Suprapubic skin (tissue), 3 donors: ENCODE data around the gene GRIN3B.

Source experiments
- POLR2A ChIP-seq, 2 donors: fragments of 450-650 bp; IDR thresholded peaks; one replicate each; pipeline ENCODE4 v1.6.1; 2017; ENCODE audit warnings: antibody characterized with exemption in 2 of 2, mild to moderate bottlenecking in 2 of 2, moderate library complexity in 2 of 2
- TF ChIP-seq, protein P1 (sequence below), 2 donors: fragments of 200-600 bp in 1 of 2; fragments of 450-650 bp in 1 of 2; sonication (generic) in 1 of 2; IDR thresholded peaks; one replicate each; pipeline ENCODE4 v1.5.1; 2016 to 2019; ENCODE audit warnings: antibody characterized with exemption in 2 of 2, mild to moderate bottlenecking in 1 of 2, moderate library complexity in 1 of 2

- TF ChIP-seq POLR2A (IDR thresholded peaks at IDR 0.05), result no peak
- TF ChIP-seq, protein P1, sequence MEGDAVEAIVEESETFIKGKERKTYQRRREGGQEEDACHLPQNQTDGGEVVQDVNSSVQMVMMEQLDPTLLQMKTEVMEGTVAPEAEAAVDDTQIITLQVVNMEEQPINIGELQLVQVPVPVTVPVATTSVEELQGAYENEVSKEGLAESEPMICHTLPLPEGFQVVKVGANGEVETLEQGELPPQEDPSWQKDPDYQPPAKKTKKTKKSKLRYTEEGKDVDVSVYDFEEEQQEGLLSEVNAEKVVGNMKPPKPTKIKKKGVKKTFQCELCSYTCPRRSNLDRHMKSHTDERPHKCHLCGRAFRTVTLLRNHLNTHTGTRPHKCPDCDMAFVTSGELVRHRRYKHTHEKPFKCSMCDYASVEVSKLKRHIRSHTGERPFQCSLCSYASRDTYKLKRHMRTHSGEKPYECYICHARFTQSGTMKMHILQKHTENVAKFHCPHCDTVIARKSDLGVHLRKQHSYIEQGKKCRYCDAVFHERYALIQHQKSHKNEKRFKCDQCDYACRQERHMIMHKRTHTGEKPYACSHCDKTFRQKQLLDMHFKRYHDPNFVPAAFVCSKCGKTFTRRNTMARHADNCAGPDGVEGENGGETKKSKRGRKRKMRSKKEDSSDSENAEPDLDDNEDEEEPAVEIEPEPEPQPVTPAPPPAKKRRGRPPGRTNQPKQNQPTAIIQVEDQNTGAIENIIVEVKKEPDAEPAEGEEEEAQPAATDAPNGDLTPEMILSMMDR (IDR thresholded peaks at IDR 0.05), result no peak
These were observed 36.1 kb upstream of the GRIN3B start for GRCh38 chr19:964116-964520.
